ENCODE measurements around the gene RPE65. TPM values are rescaled to one million over a fixed set of nuclear protein-coding genes. Genes with fewer than 3 reads are reported as not detected.
"Not testable (repeated sequence)": the region's sequence is repeated elsewhere in the genome, so short reads cannot be mapped to it uniquely, and the experiment has no call there.

Gene RPE65
- total RNA-seq, 4 donors from 2014 or later = not detected

DNA sequence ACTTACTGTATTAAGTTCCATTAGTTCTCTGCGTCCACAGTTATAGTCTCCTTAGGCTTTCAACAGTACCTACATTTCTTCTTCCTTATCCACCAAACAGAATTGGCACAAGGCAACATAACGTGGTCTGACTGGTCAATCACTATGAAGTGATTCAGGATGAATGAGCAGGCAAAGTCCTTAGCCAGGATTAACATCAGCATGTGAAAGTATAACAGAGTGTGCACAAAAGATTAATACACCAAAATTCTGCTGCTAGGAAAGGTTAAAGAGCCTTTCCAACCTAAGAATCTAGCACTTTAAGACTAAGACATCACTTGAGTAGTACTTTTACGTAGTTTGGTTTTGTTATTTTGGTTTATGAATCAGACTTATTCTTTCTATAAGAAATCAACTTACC is 31.3 kb upstream of the RPE65 start:
- H3K4me3 ChIP-seq = no peak overlapping the region
- H3K36me3 ChIP-seq = no peaks in the 10 kb centered on the region
- 78 to 83% methylated on average over 3 of the region's 3 CpGs for WGBS, 2 donors (ENCODE audit: low coverage in 1 of 2)
- ATAC-seq = no peak
- H3K27me3 ChIP-seq = no peaks in the 10 kb centered on the region
- no peaks in the 10 kb centered on the region for H3K9me3 ChIP-seq
- TF ChIP-seq EP300 (IDR thresholded peaks at IDR 0.05) (no peak), POLR2AphosphoS5 (IDR thresholded peaks at IDR 0.05) (no peak), POLR2A (IDR thresholded peaks at IDR 0.05) (no peak)
- TF ChIP-seq, protein P1, sequence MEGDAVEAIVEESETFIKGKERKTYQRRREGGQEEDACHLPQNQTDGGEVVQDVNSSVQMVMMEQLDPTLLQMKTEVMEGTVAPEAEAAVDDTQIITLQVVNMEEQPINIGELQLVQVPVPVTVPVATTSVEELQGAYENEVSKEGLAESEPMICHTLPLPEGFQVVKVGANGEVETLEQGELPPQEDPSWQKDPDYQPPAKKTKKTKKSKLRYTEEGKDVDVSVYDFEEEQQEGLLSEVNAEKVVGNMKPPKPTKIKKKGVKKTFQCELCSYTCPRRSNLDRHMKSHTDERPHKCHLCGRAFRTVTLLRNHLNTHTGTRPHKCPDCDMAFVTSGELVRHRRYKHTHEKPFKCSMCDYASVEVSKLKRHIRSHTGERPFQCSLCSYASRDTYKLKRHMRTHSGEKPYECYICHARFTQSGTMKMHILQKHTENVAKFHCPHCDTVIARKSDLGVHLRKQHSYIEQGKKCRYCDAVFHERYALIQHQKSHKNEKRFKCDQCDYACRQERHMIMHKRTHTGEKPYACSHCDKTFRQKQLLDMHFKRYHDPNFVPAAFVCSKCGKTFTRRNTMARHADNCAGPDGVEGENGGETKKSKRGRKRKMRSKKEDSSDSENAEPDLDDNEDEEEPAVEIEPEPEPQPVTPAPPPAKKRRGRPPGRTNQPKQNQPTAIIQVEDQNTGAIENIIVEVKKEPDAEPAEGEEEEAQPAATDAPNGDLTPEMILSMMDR (IDR thresholded peaks at IDR 0.05) = no peak
- no peak overlapping the region for H3K27ac ChIP-seq
- no peaks in the 10 kb centered on the region for H3K4me1 ChIP-seq

DNA sequence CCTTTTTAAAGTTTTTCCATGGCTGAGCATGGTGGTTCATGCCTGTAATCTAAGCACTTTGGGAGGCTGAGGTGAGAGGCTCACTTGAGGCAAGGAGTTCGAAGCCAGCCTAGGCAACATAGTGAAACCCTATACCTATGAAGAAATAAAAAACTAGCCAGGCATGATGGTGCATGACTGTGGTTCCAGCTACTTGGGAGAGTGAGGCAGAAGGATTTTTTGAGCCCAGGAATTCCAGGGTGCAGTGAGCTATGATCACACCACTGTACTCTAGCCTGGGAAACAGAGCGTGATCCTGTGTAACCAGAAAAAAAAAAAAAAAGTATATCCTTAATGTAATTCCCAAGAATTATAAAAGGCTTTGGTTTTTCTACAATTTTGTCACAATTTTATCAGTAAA is 29.7 kb upstream of the RPE65 start:
- ATAC-seq = no peak
- no peak overlapping the region for H3K4me3 ChIP-seq
- WGBS, 2 donors (ENCODE audit: low coverage in 1 of 2) = 96 to 100% methylated on average over 2 of the region's 2 CpGs
- H3K9me3 ChIP-seq = no peaks in the 10 kb centered on the region
- H3K27ac ChIP-seq = no peak overlapping the region
- no peaks in the 10 kb centered on the region for H3K27me3 ChIP-seq
- TF ChIP-seq, protein P1 (IDR thresholded peaks at IDR 0.05) = no peak
- no peak for TF ChIP-seq POLR2AphosphoS5 (IDR thresholded peaks at IDR 0.05)
- no peak for TF ChIP-seq EP300 (IDR thresholded peaks at IDR 0.05)
- TF ChIP-seq POLR2A (IDR thresholded peaks at IDR 0.05) = no peak
- H3K36me3 ChIP-seq = no peaks in the 10 kb centered on the region
- no peaks in the 10 kb centered on the region for H3K4me1 ChIP-seq

DNA sequence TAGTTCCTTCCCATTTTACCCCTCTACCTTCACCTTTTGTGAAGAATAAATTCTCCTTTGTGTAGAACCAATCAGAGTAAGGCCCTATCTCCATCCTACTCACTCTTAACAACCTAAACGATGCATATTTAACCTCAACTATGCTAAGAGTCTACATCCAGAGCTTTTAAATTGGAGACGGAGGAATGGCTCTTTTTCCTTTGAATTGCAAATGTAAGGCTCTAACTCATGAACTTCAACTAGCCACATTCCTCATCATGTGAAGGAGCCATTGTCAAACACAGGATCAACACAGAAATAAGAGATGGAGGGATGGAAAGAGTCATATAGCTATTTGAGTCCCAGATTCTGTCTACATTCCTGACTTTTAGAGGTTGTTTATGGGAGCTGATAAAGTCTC is 28.9 kb upstream of the RPE65 start:
- 96 to 100% methylated on average over 1 to 2 of the region's 2 CpGs for WGBS, 2 donors (ENCODE audit: low coverage in 1 of 2)
- no peak for ATAC-seq
- Histone ChIP-seq H3K4me3 (no peak overlapping the region), H3K27ac (no peak overlapping the region), H3K36me3 (no peaks in the 10 kb centered on the region), H3K9me3 (no peaks in the 10 kb centered on the region), H3K4me1 (no peaks in the 10 kb centered on the region), H3K27me3 (no peaks in the 10 kb centered on the region)
- TF ChIP-seq POLR2A (IDR thresholded peaks at IDR 0.05) (no peak), POLR2AphosphoS5 (IDR thresholded peaks at IDR 0.05) (no peak), EP300 (IDR thresholded peaks at IDR 0.05) (no peak)
- TF ChIP-seq, protein P1 (IDR thresholded peaks at IDR 0.05) = no peak

- H3K27ac ChIP-seq, ATAC-seq, H3K4me3 ChIP-seq, H3K9me3 ChIP-seq, H3K27me3 ChIP-seq, H3K36me3 ChIP-seq, H3K4me1 ChIP-seq: not testable (repeated sequence)
- WGBS, 2 donors (ENCODE audit: low coverage in 1 of 2) = 70 to 78% methylated on average over 2 of the region's 2 CpGs
Observed at GRCh38 chr1:68476626-68477025, 26.9 kb upstream of the RPE65 start.

DNA sequence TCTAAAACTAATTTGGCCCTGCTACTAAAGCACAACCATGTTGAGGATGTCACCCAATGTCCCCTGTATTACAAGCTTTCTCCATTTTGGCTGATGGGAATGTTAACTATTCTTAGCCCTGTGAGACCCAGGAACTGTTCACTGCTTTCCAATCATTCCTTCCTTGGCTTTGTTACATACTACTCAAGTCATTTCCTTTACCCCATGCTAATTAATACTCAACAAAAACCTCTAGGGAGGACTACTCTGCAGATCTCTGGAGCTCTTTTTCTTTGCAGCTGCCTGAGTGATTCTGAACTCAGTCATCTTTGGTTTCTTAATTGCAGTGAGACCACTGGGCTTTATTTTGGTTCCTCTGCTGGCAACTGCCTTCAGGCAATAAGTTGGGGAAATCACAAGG is 23.3 kb upstream of the RPE65 start:
- H3K36me3 ChIP-seq = no peaks in the 10 kb centered on the region
- H3K27me3 ChIP-seq = no peaks in the 10 kb centered on the region
- H3K4me3 ChIP-seq = no peak overlapping the region
- peaks cover 0 to 7% (median 0%) of the 10 kb centered on the region in 3 donors for H3K9me3 ChIP-seq
- TF ChIP-seq POLR2A (IDR thresholded peaks at IDR 0.05) (no peak), EP300 (IDR thresholded peaks at IDR 0.05) (no peak), POLR2AphosphoS5 (IDR thresholded peaks at IDR 0.05) (no peak)
- TF ChIP-seq, protein P1 (IDR thresholded peaks at IDR 0.05) = no peak
- H3K4me1 ChIP-seq = no peaks in the 10 kb centered on the region
- H3K27ac ChIP-seq = no peak overlapping the region
- ATAC-seq = no peak
